ENCODE results near the gene LCN9.
"Not testable (repeated sequence)": the region's sequence is repeated elsewhere in the genome, so short reads cannot be mapped to it uniquely, and the experiment has no call there.

LCN9 gene

DNA sequence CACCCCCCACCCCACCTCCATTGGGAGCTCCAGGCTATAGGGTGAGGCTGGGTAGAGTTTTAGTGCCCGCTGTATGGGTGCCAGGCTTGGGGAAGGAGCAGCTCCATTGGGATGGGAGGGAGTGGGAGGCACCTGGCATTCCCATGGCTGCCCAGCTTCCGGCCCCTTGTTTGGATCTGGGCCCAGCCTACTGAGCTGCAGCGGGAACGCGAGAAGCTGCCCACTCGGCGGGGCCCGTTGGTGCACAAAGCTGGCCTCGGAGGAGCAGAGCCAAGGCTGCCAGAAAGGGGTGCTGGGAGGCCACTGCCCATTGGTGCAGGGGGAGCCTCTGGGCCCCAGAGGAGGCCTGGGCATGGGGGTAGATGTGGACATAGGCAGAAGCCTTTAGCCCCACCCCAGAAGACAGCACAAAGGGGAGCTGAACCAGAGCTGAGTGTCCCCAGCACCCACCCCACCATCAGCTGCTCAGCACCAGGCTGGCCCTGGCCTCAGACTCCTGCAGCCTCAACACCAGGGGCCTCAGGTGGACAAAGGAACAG is 4.4 kb downstream of the LCN9 start:
- Histone ChIP-seq H3K4me1 (ENCODE audit: insufficient read depth, poor library complexity, severe bottlenecking) (no peaks in the 10 kb centered on the region), H3K4me3 (ENCODE audit: severe bottlenecking) (no peak overlapping the region), H3K27me3 (ENCODE audit: insufficient read depth, poor library complexity, severe bottlenecking) (peaks cover 5% of the 10 kb centered on the region), H3K36me3 (ENCODE audit: low read depth) (no peaks in the 10 kb centered on the region), H3K9me3 (ENCODE audit: severe bottlenecking) (no peaks in the 10 kb centered on the region), H3K27ac (ENCODE audit: poor library complexity, severe bottlenecking) (no peak overlapping the region)
- TF ChIP-seq, protein P1, sequence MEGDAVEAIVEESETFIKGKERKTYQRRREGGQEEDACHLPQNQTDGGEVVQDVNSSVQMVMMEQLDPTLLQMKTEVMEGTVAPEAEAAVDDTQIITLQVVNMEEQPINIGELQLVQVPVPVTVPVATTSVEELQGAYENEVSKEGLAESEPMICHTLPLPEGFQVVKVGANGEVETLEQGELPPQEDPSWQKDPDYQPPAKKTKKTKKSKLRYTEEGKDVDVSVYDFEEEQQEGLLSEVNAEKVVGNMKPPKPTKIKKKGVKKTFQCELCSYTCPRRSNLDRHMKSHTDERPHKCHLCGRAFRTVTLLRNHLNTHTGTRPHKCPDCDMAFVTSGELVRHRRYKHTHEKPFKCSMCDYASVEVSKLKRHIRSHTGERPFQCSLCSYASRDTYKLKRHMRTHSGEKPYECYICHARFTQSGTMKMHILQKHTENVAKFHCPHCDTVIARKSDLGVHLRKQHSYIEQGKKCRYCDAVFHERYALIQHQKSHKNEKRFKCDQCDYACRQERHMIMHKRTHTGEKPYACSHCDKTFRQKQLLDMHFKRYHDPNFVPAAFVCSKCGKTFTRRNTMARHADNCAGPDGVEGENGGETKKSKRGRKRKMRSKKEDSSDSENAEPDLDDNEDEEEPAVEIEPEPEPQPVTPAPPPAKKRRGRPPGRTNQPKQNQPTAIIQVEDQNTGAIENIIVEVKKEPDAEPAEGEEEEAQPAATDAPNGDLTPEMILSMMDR (IDR thresholded peaks at IDR 0.05; ENCODE audit: poor library complexity, severe bottlenecking) = no peak
- no peak for ATAC-seq (ENCODE audit: low read depth)
- no peak for DNase-seq (ENCODE audit: low spot score)

DNA sequence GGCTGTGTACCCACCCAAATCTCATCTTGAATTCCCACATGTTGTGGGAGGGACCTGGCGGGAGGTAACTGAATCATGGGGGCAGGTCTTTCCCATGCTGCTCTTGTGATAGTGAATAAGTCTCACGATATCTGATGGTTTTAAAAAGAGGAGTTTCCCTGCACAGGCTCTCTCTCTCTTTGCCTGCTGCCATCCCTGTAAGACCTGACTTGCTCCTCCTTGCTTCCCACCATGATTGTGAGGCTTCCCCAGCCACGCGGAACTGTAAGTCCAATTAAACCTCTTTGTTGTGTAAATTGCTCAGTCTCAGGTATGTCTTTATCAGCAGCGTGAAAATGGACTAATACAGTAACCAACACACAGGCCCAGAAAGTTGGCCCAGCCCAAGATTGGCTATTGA is 5.9 kb downstream of the LCN9 start:
- H3K4me1 ChIP-seq (ENCODE audit: insufficient read depth, poor library complexity, severe bottlenecking); DNase-seq (ENCODE audit: low spot score); H3K36me3 ChIP-seq (ENCODE audit: low read depth); H3K27me3 ChIP-seq (ENCODE audit: insufficient read depth, poor library complexity, severe bottlenecking); ATAC-seq (ENCODE audit: low read depth); H3K4me3 ChIP-seq (ENCODE audit: severe bottlenecking); H3K27ac ChIP-seq (ENCODE audit: poor library complexity, severe bottlenecking); H3K9me3 ChIP-seq (ENCODE audit: severe bottlenecking): not testable (repeated sequence)

DNA sequence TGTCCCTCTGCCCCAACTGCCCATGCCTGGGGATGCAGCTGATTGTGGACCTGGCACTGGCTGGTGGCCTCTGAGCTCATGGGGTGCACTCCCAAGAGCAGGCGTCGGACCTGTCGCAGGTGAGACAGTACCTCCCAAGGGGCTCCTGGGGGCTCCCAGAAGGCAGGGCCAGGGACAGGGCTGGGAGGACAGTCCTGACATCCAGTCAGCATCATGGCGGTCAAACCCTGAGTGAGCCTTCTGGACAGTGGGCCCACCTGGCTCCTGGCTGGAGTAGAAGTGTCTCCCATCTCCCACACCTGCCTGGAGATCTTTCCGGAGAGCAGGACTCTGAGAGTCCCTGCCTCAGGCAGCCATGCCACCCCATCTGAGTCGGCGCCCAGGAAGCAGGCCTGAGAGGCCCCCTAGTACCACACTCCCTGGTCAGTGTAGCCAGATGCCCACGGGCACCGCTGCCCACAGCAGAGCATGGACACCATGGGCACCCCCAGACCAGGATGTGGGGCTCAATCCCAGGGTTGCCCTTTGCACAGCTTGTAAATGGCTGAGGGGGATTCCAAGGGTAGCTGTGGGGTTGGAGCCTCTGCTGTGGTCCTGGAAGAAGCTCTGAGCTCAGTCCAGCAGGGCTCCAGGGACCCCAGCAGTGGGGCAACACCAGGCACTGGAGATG is 6.6 kb downstream of the LCN9 start:
- no peak for ATAC-seq (ENCODE audit: low read depth)
- no peak overlapping the region for H3K27ac ChIP-seq (ENCODE audit: poor library complexity, severe bottlenecking)
- no peak overlapping the region for H3K4me3 ChIP-seq (ENCODE audit: severe bottlenecking)
- H3K36me3 ChIP-seq (ENCODE audit: low read depth) = no peaks in the 10 kb centered on the region
- H3K27me3 ChIP-seq (ENCODE audit: insufficient read depth, poor library complexity, severe bottlenecking) = peaks cover 5% of the 10 kb centered on the region
- TF ChIP-seq, protein P1 (IDR thresholded peaks at IDR 0.05; ENCODE audit: poor library complexity, severe bottlenecking) = no peak
- peak; percentile 34 for DNase-seq (ENCODE audit: low spot score)
- H3K4me1 ChIP-seq (ENCODE audit: insufficient read depth, poor library complexity, severe bottlenecking) = no peaks in the 10 kb centered on the region
- no peaks in the 10 kb centered on the region for H3K9me3 ChIP-seq (ENCODE audit: severe bottlenecking)

DNA sequence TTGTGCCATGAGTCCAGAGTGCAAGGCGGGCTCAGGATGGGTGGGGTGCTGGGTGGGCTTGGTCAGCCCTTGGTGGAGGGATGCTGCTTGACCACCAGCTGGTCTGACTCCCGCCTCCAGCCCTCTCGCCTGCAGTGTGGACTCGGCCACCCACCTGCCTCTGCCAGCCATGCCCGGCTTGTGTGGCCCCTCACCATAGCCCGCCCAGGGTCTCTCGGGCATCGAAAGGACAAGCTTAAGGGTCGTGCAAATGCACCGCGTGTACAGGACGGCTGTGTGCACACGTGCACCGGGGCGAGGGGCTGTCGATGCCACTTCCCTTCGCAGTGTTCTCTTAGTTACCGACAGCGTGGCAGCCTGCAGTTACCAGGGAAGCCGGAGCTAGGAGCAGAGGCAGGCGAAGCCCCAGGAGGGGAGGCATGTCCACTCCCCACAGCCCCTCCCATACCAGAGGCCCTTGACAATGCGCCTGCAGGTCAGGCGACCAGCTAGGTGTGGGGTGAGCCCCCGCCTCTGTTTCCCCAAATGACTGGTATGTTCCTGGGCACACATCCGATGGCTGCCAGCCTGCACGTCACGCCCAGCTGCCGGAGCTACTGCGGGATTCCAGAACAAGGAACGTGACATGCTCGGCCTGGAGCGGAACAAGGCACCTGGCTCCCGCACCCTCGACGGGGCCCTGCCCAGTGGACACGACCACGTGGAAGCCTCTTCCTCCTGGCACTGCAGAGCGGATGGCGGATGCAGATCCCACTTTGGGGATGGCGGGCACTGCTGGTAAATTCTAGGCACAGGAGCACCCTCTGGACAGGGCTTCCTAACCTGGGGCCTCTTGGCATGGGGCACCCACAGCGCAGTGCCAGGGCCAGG is 7.8 kb downstream of the LCN9 start:
- no peaks in the 10 kb centered on the region for H3K9me3 ChIP-seq (ENCODE audit: severe bottlenecking)
- H3K27ac ChIP-seq (ENCODE audit: poor library complexity, severe bottlenecking) = no peak overlapping the region
- H3K4me3 ChIP-seq (ENCODE audit: severe bottlenecking) = no peak overlapping the region
- H3K27me3 ChIP-seq (ENCODE audit: insufficient read depth, poor library complexity, severe bottlenecking) = peaks cover 4% of the 10 kb centered on the region
- H3K4me1 ChIP-seq (ENCODE audit: insufficient read depth, poor library complexity, severe bottlenecking) = no peaks in the 10 kb centered on the region
- no peaks in the 10 kb centered on the region for H3K36me3 ChIP-seq (ENCODE audit: low read depth)
- ATAC-seq (ENCODE audit: low read depth) (no peak), DNase-seq (ENCODE audit: low spot score) (peak; percentile 47)
- TF ChIP-seq, protein P1 (IDR thresholded peaks at IDR 0.05; ENCODE audit: poor library complexity, severe bottlenecking) = no peak

DNA sequence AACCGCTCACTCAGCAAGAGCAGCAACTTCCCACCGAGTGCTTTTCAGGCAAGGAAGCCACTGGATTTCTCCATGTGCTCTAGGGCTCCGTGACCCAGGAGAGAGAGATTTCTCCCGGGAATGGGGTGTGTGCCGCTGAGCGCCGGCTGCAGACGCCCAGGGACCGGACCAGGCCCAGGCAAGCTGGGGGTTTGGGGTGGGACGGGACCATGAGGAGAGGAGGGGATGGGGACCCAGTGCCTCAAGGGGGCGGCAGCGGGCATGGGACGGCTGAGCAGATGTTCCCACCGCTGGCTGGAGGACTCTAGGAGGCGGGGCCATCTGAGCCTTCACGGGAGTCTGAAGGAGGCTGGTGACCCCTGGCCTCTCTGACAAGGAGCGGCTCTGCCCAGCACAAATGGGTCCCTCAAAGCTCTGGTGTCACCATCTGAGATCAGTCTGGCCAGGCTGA is 8.5 kb downstream of the LCN9 start:
- H3K36me3 ChIP-seq (ENCODE audit: low read depth) = no peaks in the 10 kb centered on the region
- DNase-seq (ENCODE audit: low spot score) (peak; percentile 50), ATAC-seq (ENCODE audit: low read depth) (no peak)
- TF ChIP-seq, protein P1 (IDR thresholded peaks at IDR 0.05; ENCODE audit: poor library complexity, severe bottlenecking) = no peak
- H3K27ac ChIP-seq (ENCODE audit: poor library complexity, severe bottlenecking) = no peak overlapping the region
- H3K4me3 ChIP-seq (ENCODE audit: severe bottlenecking) = no peak overlapping the region
- no peaks in the 10 kb centered on the region for H3K4me1 ChIP-seq (ENCODE audit: insufficient read depth, poor library complexity, severe bottlenecking)
- H3K27me3 ChIP-seq (ENCODE audit: insufficient read depth, poor library complexity, severe bottlenecking) = no peaks in the 10 kb centered on the region
- H3K9me3 ChIP-seq (ENCODE audit: severe bottlenecking) = no peaks in the 10 kb centered on the region

DNA sequence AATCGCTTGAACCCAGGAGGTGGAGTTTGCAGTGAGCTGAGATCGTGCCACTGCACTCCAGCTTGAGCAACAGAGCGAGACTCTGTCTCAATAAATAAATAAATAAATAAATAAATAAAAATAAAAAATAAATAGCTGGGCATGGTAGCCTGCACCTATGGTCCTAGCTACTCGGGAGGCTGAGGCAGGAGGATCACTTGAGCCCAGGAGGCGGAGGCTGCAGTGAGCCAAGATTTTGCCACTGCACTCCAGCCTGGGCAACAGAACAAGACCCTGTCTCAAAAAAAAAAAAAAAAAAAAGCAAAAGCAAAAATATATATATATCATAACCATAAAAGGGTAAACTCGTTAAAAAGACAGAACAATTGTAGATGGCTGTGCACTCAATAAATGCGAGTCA is 9.7 kb downstream of the LCN9 start:
- not testable (repeated sequence) for H3K4me1 ChIP-seq (ENCODE audit: insufficient read depth, poor library complexity, severe bottlenecking); H3K27ac ChIP-seq (ENCODE audit: poor library complexity, severe bottlenecking); H3K4me3 ChIP-seq (ENCODE audit: severe bottlenecking); ATAC-seq (ENCODE audit: low read depth); H3K9me3 ChIP-seq (ENCODE audit: severe bottlenecking); H3K36me3 ChIP-seq (ENCODE audit: low read depth); H3K27me3 ChIP-seq (ENCODE audit: insufficient read depth, poor library complexity, severe bottlenecking); DNase-seq (ENCODE audit: low spot score)

All from RWPE2 (cell line).